ENCODE measurements around the gene RITA1.

The RITA1 gene

DNA sequence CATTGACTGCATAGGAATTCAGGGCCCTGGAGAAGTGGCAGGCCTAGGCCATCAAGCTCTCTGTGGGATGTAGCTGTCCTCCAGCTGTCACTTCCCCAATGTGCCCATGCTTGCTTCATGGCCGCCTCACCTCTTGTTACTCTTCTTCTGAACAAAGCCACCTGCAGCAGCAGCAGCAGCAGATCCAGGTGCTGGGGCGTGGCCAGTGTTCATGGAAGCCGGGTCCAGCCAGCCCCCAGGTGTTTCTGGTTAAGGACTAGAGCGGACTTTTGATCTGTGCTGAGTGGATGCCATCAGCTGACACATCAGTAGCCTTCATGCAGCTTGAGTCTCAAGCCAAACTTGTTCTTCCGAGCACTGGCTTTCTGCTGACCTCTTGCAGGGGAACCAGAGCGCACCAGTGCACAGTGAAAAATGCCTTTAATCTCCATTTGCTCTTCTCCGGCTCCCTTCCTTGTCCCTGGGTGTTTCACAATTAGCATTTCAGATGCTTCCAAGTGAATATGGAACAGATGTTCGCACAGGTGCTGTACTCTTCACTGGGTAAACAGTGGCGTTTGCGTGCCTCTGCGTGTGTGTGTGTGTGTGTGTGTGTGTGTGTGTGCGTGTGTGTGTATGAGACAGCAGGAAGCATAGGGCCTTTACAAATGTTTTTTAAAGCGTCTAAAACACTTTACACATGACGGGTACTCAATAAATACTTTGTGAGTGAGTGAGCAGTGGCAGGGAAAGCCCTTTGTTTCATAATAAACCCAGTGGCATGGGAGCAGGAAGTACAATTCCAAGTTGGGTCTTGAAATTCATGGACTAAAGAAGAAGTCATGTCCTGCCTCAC lies 55.9 kb downstream of the RITA1 start:
- in situ Hi-C loops (cut with MboI; ENCODE audit: low sequenced_read_pairs), result no loop called here

Measured in HL-60/S4 treated with phorbol 12-myristate 13-acetate at 8.2 ng/mL for 4 days and 3 days (cell line).